Heart right ventricle (tissue), 16 donors: ENCODE data around the gene EHMT1. TPM values are rescaled to one million over a fixed set of nuclear protein-coding genes. Genes with fewer than 3 reads are reported as not detected.

ENCODE experiments used
- ATAC-seq, 8 donors: fragments of 200-7000 bp; cut with Tn5 transposase; one replicate each; pipeline ENCODE4 v1.9.1; 2020; ENCODE audit warnings: mild to moderate bottlenecking in 8 of 8, moderate library complexity in 8 of 8, moderate number of reproducible peaks in 1 of 8
- DNase-seq, 2 donors: peaks; one replicate each; pipeline ENCODE4 v3.0.0-alpha.2; 2020
- H3K27ac ChIP-seq, 10 donors: fragments of 200-600 bp; sonication (generic) in 2 of 10; one replicate each; pipeline versions ENCODE4 v1.5.0 to v1.8.0; 2020 to 2022; ENCODE audit warnings: mild to moderate bottlenecking in 3 of 10
- H3K27me3 ChIP-seq, 7 donors: fragments of 200-600 bp; one replicate each; pipeline ENCODE4 v1.8.0; 2021 to 2022; ENCODE audit warnings: mild to moderate bottlenecking in 2 of 7
- H3K36me3 ChIP-seq, 9 donors: fragments of 200-600 bp; sonication (generic) in 1 of 9; one replicate each; pipeline versions ENCODE4 v1.5.0 to v1.8.0; 2020 to 2022; ENCODE audit warnings: mild to moderate bottlenecking in 2 of 9
- H3K4me1 ChIP-seq, 9 donors: fragments of 200-600 bp; sonication (generic) in 1 of 9; one replicate each; pipeline versions ENCODE4 v1.5.0 to v1.8.0; 2020 to 2022; ENCODE audit warnings: mild to moderate bottlenecking in 4 of 9
- H3K4me3 ChIP-seq, 10 donors: fragments of 200-600 bp; sonication (generic) in 2 of 10; one replicate each; pipeline versions ENCODE4 v1.5.0 to v1.8.0; 2020 to 2022; ENCODE audit warnings: mild to moderate bottlenecking in 7 of 10, moderate library complexity in 2 of 10
- H3K9me3 ChIP-seq, 11 donors: fragments of 200-600 bp in 10 of 11; sonication (generic) in 2 of 11; one replicate each; pipeline versions ENCODE4 v1.5.0 to v1.8.0; 2013 to 2022; ENCODE audit warnings: mild to moderate bottlenecking in 2 of 11, control low read depth in 1 of 11, moderate library complexity in 1 of 11
- CTCF ChIP-seq, 9 donors: fragments of 200-600 bp; sonication (generic) in 2 of 9; IDR thresholded peaks; one replicate each; pipeline versions ENCODE4 v1.5.0 to v1.8.0; 2021 to 2022; ENCODE audit warnings: antibody characterized with exemption in 9 of 9, mild to moderate bottlenecking in 5 of 9, moderate library complexity in 1 of 9
- WGBS, 2 donors: extraction: QIAGEN DNeasy Blood & Tissue Kit; methylation state at CpG; one replicate each; pipeline ENCODE4 v1.1.7; 2013; ENCODE audit warnings: inconsistent platforms in 1 of 2; 5-methylcytosine and 5-hydroxymethylcytosine counted together
- intact Hi-C, 10 donors: fragments of 100-400 bp; cut with DNase I; formaldehyde crosslinking; loops; one replicate each; pipeline versions ENCODE4 v1.11.1 to v1.14.2; 2022
- polyA plus RNA-seq, 2 donors: library from polyadenylated mRNA; stranded (reverse); fragments of 200-250 nt; gene quantifications; one replicate each; pipeline ENCODE4 v1.2.3, GENCODE V29; 2013
- total RNA-seq, 10 donors: library from RNA; stranded (reverse); fragmentation: NEBNext Ultra II Directional in 3 of 10; extraction: Animal tissue kit (Norgen Biotek cat#: 25700) in 3 of 10; gene quantifications; one replicate each; pipeline versions ENCODE4 v1.2.1 to v1.2.4, GENCODE V29; 2021 to 2023
- donor health status: Arrhythmogenic right ventricular cardiomyopathy.
- donor health status: ischemic (EF 13 %, LVEDD 7.1; RV severe dilation, severe dysfunction).
- donor health status: healthy with polysubstance abuse.
- donor health status: DM: no; HTN: yes; CAD: no.
- donor health status: DM: no; HTN: no; CAD: no.
- donor health status: ischemic (EF 25% LVEDD 6.9; RV normal size, moderate dysfunction).
- donor health status: ischemic (EF 25% LVEDD 5.7; RV mildly dilated, moderate dysfunction).
- donor health status: healthy.
- donor health status: DM: yes; HTN: yes; CAD: no.
- donor health status: Ischemic cardiomyopathy.
- donor health status: ischemic (EF 35%, LVEDD 5.7; RV mildly dilated, moderate dysfunction).
- donor health status: nonischemic (EF 11% LVEDD 7.7; RV severe dilation, severe dysfunction).
- donor health status: DM: yes; HTN: yes; CAD: no.
- donor health status: PGD.
- donor health status: ischemic (EF 29% LVEDD 5.4; RV normal size, mild dysfunction).
- donor health status: nonischemic (EF 23%, LVEDD 6.1; RV moderate dilation, normal function).

EHMT1 gene
- total and polyA plus RNA-seq, 12 donors: 19.6 to 45.1 (median 31.1) TPM

DNA sequence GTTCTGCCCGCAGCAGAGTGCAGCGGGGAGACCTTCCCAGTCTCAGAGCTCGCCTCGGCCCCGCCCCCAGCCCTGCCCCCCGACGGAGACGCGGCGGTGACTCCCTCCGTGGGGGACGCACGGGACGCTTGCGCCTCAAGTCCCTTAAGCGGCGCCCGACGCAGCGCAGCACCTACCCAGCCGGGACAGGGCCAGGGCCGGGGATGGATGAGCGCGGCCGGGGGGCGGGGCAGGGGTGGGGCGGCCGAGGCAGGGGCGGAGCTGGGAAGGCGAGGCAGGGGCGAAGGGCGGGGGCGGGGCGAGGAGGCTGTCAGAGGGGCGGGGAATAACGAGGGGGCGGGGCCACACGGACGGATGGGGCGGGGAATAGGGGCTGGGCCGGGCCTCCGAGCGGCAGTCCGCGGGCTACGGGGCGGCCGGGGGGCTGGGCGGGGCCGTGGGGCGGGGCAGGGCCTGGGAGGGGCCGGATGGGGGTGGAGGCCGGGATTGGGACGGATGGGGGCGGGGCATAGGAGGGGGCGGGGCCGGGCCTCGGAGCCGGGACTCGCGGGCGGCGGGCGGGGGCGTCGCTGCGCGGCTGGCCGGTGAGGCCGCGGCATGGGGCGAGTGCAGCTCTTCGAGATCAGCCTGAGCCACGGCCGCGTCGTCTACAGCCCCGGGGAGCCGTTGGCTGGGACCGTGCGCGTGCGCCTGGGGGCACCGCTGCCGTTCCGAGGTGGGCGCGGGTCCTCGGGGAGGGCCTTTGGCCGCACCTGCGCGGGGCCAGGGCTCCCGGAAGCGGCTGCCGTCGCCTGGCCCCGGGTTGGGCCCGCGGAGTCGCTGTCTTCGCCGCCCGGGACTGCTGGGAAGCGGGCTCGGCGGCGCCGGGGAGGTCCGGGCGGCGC lies 13.4 kb upstream of the EHMT1 start, which contains the start of gene ARRDC1:
Gene ARRDC1, plus strand, starts transcription at position 566 of the 884 bp plus-strand sequence. Its CDS starts 32 bp downstream, at position 598.
- ATAC-seq (peak; percentile 86 to 92 (median 88)), DNase-seq (peak; percentile 92 to 93)
- peaks cover 15 to 47% (median 29%) of the 10 kb centered on the region in 9 donors for H3K4me1 ChIP-seq
- intact Hi-C loops: loop anchor here in 4 of 10 donors (1.0 to 10.0 kb wide), 3 partner anchors 13 to 151 kb away; partner anchors contain the start of genes DPH7 (in 2 of the 4) and NSMF (in 1 of the 4)
- TF ChIP-seq CTCF (IDR thresholded peaks at IDR 0.05): peak in 1 of 9 donors; percentile 10
- H3K9me3 ChIP-seq: no peaks in the 10 kb centered on the region
- peak within 1 kb of the TSS; percentile 64 to 90 (median 78) for H3K4me3 ChIP-seq
- H3K36me3 ChIP-seq: peaks cover 0 to 5% (median 0%) of the 10 kb centered on the region in 9 donors
- peak within 1 kb of the TSS; percentile 80 to 95 (median 91) for H3K27ac ChIP-seq
- 0 to 1% methylated on average over 69 to 108 of the region's 111 CpGs for whole genome bisulfite sequencing, 2 donors
- no peaks in the 10 kb centered on the region for H3K27me3 ChIP-seq

DNA sequence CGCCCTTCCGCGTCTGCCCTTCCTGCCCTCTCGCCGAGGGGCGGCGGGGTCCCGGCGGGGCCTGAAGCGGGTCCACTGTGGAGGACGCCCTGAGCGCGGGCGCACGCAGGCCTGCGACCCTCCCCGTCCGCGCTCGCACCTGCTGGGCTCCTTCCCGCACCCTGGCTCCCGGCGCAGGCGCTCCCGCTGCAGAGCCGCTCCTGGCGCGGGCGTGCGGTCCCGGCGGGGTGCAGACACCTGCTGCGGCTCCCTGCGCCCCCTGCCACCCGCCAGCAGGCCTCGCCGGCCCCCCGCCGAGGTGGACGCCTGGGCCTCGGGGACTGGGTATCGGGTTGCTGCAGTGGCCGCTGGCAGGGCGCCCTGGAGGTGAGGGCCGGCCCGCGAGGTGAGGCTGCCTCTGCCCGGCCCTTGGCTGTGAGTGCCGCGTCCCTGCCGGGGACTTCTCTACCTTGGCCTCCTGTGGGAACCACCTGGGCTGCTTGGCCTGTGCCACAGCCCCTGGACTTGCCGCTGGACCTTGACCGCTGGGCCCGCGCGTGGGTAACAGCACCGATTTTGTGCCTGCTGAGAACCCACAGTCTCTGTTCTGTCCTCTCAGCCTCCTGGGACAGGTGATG lies 12.7 kb upstream of the EHMT1 start:
- ATAC-seq: peak in 3 of 8 donors; percentile 0 to 7 (median 5)
- Histone ChIP-seq H3K9me3 (no peaks in the 10 kb centered on the region), H3K4me3 (peak overlapping the region; percentile 64 to 90 (median 76)), H3K4me1 (peaks cover 15 to 47% (median 30%) of the 10 kb centered on the region in 9 donors), H3K36me3 (peaks cover 0 to 5% (median 0%) of the 10 kb centered on the region in 9 donors), H3K27ac (peak overlapping the region; percentile 80 to 95 (median 91)), H3K27me3 (no peaks in the 10 kb centered on the region)
- 3 to 5% methylated on average over 56 to 57 of the region's 57 CpGs for WGBS, 2 donors
- intact Hi-C loops: loop anchor here in 1 of 10 donors (10.0 kb wide), 1 partner anchor 151 kb away; the partner anchor contains the start of gene NSMF
- no peak for TF ChIP-seq CTCF (IDR thresholded peaks at IDR 0.05)
- peak in 1 of 2 donors; percentile 55 for DNase-seq

GRCh38 chr9:137606734-137607138 lies 12.1 kb upstream of the EHMT1 start:
- intact Hi-C loops: loop anchor here in 1 of 10 donors (10.0 kb wide), 1 partner anchor 152 kb away; the partner anchor contains the start of gene NSMF
- no peaks in the 10 kb centered on the region for H3K27me3 ChIP-seq
- 27 to 28% methylated on average over 13 of the region's 13 CpGs for WGBS, 2 donors
- H3K27ac ChIP-seq: peak overlapping the region in 7 of 10 donors; percentile 54 to 95 (median 92)
- H3K4me1 ChIP-seq: peaks cover 15 to 51% (median 36%) of the 10 kb centered on the region in 9 donors
- TF ChIP-seq CTCF (IDR thresholded peaks at IDR 0.05): no peak
- H3K36me3 ChIP-seq: peaks cover 0 to 5% (median 0%) of the 10 kb centered on the region in 9 donors
- DNase-seq (no peak), ATAC-seq (peak in 4 of 8 donors; percentile 0 to 8 (median 3))
- H3K9me3 ChIP-seq: no peaks in the 10 kb centered on the region
- H3K4me3 ChIP-seq: peak overlapping the region; percentile 64 to 90 (median 76)
